Measurements from ENCODE around the gene C10orf120.

Gene C10orf120

DNA sequence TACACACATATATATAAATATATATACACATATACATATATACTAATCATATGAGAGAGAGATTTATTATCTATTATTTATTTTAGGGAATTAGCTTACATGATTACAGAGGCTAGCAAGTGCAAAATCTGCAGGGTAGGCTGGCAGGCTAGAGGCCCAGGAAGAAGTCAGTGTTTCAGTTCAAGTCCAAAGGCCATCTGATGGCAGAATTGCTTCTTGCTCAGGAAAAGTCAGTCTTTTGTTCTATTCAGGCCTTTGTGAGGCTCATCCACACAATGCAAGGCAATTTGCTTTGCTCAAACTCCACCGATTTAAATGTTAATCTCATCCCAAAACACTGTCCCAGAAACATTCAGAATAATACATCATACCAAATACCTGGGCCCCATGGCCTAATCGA, 2.6 kb upstream of the C10orf120 start:
- FAIRE-seq = no peak

DNA sequence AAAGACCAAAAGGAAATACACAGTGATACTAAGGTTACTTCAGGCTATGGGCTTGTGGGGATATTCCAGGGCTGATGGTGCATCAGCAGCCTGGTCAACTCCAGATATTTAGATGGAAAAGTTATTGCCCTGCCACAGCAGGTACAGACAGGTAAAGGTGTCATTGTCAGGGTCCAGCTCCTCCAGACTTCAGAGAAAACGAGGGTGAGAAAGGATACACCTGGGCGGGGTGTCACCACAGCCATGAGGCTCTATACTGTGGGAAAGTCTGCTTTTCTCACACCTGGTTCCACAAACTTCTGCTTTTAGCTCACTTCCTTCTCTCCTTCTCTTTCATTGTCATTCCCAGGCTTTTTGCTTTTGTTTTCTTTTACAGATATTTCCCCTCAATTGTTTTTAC, 2.0 kb upstream of the C10orf120 start:
- no peak for FAIRE-seq

DNA sequence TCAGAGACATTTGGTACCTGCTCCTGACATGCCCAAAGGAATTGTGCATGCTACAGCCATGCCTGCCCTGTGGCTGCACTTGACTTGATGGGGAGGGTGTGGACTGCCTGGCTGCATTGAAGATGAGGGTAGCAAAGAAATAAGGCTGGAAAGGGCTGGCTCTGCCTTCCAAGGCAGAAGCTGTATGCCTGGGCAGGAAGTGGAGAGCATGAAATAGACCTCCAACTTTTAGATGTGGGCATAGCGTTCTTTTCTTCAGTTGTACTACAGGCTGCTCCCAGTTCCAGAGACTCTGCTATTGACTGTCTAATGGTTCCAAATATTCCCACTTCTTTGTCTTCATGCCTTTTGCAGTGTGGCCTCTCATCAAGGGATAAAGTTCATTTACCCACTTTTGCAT, 3.0 kb downstream of the C10orf120 start:
- FAIRE-seq = no peak

DNA sequence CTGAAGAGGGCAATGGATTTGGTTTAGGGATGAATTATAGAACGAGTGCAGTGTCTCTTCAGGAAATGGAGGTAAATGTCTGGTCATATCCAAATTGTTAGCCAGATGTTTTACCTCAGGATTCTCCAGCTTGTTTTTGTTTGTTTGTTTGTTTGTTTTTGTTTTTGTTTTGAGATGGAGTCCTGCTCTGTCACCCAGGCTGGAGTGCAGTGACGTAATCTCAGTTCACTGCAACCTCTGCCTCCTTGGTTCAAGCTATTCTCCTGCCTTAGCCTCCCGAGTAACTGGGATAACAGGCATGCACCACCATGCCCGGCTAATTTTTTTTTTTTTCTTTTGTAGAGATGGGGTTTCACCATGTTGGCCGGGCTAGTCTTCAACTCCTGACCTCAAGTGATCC, 6.9 kb downstream of the C10orf120 start:
- no peak for FAIRE-seq

DNA sequence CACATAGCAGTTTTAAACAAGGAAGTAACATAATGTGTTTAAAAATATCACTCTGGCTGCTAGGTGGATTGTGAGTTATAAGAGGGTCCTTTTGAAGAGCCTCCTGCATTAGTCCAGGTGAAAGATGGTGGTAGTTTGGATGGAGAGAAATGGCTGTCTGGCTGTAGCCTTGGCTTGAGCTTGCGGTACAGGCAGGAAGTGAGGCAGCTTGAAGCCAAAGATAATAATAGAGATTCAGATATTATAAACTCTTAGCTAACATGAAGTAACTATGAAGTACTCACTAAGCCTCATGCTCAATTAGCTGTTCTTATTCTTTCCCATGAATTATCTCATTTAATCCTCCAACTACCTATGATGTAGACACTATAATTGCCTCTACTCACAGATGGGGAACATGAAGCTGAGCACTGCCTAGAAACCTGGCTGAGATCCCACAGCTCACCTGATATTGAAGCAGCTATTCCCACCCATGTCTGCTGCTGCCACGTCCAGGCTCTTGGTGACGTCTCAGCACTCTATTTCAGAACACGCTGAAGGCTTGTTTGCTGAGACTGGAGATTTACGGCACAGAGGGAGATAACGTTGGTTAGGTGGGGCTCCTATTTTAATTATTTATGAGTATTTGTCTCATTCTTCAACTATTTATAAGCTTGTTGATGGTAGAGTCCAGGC, 10.4 kb downstream of the C10orf120 start:
- no peak for FAIRE-seq

DNA sequence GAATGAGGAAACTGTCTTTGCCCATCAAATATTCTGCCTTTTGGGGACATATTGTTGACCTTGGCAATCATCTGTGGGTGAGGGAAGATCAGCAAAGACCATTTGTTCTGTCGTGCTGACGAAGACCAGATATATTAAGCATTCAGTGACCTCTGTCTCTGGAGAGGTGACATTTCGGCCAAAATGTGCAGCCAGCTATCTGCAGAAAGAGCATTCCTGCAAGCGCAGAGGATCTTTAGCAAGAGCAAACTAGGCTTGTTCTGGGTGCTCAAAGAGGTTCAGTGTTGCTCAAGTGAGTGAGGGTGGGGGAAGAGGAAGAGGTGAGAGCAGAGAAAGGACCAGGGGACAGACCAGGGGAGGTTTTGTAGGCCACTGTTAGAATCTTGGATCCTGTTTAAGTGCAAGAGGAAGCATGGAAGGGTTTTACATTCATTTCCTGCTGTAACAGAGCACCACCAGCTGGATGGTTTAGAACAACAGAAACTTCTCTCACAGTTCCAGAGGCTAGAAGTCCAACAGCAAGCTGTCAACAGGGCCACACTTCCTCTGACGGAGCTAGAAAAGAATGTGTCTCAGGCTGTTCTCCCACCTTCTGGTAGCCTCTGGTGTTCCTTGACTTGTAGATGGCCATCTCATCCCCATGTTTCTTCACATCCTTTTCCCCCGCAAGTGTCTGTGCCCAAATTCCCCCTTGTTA, 11.2 kb downstream of the C10orf120 start:
- no peak for FAIRE-seq

DNA sequence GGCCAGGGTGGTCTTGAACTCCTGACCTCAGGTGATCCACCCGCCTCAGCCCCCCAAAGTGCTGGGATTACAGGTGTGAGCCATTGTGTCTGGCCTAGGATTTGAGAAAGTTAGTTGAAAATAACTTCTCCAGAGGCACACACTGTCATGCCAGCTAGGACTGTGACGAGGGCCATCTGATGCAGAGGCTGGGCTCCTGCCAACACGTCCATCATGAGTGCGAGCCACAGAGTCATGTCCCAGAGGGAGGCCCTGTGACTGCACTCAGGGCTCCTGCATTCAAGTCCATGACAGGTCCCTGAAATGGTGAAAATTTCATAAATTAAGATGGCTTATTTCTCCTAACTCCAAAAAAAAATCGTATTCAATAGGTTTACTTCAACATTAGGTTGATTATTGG, 17.1 kb downstream of the C10orf120 start:
- FAIRE-seq = no peak

DNA sequence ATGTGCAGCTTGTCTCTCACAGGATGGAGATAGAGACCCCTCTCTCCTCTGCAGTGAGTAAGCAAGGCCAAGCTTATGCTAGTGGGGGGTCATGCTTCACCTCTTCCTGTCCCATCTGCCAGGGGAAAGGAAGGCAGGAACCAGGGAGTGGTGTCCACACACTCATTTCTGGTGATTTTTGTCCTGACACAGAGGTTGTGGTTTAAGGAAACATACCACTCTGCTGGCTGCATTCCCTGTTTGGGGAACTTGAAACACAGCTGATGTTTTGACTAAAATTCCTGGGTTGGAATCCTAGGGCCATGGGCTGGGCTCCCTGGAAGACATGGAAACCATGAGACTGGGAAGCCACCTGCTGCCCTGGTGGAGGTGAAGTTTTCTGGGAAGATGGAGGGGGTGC, 21.4 kb downstream of the C10orf120 start:
- no peak for FAIRE-seq

DNA sequence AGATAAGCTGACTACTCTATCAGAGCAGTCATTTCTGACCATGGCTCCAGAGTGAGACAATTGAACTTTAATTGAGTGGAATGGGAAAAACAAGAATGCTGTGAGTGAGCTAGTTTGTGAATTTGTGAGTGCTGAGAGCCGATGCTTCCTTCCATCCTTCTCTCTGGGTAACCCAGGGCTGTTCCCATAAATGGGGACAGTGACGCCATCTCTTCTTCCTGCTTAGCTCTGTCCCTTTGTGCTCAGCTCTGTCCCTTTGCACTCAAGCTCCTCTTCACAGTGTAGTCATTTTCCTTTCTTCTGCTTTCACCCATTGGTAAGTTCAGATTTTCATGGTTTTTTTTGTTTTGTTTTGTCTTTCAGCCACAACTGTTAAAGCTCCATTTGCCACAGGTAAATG, 24.4 kb downstream of the C10orf120 start:
- no peak for FAIRE-seq

DNA sequence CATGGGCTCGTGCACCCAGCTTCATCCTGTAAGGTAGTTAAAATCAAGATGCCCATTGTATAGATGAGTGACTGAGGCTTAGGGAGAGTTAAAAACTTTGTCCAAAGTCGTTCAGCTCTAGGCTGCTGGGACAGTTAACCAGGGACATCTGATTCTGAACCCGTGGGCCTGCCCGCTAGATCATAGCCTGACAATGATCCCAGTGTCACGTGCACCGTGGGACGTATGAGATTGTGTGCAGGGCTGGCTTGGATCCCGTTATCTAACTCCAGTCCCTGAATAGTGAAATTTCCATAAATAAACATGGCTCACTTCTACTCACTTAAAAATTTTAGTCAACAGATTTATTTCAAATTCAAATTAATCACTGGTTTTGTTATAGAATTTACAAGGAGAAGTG, 24.9 kb downstream of the C10orf120 start:
- FAIRE-seq = no peak

DNA sequence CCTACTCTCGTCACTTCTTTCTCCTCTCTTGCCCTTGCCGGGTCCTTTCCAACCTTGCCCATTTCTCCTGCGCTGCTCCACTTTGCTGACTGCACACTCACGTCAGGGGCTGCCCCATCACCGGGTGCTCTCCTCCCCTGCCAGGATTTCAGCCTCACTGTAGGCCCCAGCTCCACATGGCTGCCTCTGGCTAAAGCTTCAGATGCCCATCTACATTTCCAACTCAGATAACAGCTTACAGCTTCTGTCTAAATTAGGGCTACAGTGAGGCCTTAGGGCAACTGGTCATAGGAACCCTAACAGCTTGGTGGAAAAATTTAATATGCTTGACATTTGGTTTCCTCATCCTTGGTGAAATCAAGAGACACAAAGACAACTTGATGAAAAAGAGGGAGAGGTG, 25.9 kb downstream of the C10orf120 start:
- FAIRE-seq = no peak

DNA sequence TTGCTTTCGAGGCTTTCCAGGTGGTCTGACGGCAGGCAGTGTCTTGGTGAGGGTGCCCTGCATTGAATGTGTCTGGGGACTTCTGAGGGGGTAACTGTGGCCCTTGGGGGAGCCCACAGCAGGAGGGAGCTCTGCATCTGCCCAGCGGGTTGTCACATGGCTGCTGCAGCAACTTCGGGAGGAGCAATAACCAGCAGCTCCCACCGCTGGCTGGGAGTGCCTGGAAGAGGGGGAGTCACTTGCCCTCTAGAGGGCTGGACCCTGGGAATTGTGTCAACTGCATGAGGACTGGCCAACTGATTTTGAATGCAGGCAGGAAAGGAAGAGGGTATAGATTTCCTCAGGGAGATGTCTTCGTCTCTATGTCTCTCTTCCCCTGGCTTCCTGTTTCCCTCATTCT, 26.4 kb downstream of the C10orf120 start:
- no peak for FAIRE-seq

DNA sequence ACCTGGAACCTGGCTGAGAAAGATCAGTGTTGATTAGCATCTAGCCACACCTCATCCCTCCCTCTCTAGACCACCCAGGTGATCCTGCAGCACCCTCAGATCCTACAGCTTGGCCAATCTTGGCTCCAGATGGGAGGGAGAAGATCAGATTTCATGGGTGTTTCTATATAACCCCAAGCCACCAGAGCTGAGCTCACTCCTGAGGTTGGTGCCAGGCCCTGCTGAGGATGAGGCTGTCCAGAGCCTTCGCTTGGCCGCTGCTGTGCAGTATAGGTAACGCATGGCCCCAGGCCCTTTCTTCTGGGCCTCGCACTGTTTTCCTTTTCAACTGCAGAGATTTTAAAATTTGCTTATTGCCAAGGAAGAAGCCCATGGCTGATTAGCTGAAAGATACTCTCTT, 27.0 kb downstream of the C10orf120 start:
- no peak for FAIRE-seq

DNA sequence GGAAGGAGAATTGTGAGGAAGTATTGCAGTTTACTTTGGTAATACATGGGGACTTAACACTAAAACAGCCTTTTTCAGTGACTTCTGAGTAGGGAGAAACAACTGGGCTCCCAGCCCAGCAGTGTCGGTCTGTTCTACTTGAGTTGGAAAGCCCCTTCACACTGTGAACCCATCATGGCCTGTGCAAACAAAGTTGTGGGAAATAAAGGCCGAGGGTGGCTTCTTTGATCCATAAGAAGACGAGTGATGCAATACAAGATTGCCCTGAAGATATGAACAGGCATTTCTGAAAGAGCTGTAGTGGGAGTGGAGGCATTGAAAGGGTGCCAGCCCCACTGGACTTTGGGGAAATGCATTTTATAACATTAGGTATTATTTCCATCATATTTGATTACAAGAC, 28.3 kb downstream of the C10orf120 start:
- no peak for FAIRE-seq

DNA sequence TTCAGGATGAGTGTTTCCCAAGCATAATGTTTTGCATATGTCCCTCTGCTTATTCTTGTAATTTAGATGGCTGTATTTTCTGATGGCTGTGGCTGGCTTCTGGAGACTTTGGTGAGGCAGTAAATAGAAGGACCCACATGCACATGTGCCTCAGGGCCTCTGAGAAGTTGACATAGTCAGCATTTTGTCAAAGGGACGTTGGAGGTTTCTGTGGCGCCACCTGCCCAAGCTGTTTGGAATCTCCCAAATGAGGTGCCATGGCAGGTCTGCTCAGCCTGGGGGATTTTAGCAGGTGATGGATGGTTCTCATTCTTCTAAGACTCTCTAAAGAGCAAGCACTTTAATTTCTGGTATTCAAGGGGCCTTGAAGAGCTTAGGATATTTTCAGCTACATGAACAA, 29.8 kb downstream of the C10orf120 start:
- no peak for FAIRE-seq

DNA sequence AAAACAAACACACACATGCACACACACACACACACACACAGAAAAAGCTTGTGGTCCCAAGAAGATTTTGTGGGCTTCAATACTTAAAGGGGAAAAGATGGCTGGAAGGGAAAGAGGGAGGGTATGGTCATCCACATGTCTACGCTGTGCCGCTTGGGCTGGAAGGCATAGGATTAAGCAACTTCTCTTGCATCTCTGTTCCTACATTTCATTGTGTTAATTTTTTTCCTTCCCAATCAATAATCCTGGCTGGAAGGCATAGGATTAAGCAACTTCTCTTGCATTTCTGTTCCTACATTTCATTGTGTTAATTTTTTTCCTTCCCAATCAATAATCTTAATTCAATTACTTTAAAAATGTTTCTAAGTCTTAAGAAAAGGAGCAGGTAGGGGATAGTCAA, 30.6 kb downstream of the C10orf120 start:
- no peak for FAIRE-seq

DNA sequence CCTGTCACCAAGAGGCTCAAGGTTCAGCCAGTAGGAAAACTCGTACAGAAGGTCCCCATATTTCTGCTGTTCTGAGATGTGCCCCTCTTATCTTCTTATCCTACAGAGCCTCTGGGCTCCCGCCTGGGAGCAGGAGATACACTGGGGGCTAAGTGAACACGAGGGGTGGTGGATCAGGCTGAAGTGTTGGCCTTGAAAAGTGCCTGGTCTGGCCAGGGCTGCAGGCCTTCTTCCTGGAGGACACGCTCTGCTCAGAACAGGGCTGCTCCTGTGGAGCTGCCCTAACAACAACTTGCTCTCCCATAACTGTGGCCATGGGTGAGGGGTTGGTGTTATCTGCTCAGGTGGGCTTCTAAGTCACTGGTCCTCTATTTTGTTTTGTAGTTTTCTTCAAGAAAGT, 33.7 kb downstream of the C10orf120 start:
- FAIRE-seq = no peak

DNA sequence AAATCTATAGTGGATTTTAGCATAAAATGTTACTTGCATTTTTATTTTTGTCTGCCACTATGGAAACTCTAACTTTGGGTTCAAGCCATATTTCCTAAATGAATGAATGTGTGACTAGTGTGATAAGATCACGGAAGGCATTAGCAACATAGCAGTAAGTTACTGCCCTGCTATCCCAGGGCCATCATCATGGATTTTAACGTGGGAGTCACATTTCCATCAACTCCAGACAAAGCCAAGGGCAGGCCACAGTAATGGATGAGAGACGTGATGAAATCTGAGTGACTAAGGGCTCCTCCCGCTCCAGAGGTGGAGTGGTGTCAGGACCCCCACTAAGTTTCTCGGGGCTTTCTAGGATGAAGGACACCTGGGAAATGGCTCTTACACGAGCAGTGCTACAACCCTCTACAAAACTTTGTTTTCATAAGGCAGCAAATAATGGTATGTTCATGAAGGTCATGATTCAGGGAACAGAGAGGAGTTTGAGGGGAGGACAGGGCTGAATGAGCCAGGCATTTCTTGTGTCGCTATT, 34.3 kb downstream of the C10orf120 start:
- no peak for FAIRE-seq

DNA sequence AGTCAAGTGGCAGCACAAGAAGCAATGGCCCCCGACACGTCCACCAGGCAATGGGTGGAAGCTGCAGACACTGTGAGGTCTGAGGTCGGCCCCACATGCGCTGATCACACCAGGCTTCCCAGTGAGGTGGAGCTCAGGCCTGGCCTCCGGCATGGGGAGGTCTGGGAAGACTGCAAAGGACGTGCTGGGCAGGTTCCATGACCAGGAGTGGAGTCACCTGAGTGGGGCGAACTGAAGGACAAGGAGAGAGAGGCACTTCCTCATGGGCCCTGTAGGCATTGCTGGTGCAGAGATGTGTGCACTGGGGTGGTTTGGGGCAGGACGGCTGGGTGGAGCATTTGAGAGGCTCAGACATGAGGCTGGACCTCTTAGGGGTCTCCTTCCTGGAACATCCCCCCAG, 35.1 kb downstream of the C10orf120 start:
- no peak for FAIRE-seq

DNA sequence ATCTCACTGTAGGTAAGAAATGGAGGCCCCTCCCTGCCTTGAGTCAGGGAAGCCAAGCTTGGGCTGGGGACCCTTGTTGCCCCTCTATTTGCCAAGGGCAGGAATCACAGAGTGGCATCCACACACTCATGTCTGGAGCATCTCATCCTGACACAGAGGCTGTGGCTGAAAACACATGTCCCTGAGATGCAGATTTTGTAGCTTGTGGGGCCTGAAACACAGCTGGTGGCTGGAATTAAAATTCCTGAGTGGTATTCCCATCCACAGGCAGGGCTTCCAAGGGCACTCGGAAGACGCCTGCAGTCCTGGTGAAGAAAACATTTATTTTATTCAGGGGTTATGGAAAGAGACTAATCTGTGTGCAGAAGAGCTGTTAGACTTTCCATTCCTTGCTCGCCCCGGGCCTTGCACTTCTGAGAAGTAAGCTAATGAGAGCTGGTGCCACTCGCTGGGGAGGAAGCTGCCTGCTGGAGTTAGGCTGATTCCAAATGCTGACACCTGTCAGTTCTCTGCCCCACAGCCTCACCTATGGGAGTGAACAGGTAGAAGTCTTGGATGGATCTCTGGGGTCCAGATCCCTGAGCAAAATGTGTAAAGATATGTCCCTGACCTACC, 36.0 kb downstream of the C10orf120 start:
- no peak for FAIRE-seq

DNA sequence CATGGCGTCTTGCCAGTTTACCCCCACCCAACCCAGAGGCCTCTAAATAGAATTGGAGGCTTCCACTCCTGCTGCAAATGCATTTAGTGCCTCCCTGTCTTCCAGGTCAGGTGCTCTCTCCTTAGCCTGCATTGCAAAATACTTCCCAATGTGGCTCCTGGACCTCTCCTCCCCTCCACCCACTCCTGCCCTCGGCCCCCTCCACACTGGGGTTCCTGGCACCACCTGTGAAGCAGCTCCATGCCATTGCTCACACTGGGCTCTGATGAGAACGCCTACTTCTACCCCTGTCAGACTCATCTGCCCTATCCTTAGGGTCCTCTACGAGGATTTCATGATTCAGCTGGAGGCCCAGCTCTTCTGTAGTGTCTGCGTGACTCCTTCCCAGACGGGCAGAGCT, 37.4 kb downstream of the C10orf120 start:
- FAIRE-seq = no peak

DNA sequence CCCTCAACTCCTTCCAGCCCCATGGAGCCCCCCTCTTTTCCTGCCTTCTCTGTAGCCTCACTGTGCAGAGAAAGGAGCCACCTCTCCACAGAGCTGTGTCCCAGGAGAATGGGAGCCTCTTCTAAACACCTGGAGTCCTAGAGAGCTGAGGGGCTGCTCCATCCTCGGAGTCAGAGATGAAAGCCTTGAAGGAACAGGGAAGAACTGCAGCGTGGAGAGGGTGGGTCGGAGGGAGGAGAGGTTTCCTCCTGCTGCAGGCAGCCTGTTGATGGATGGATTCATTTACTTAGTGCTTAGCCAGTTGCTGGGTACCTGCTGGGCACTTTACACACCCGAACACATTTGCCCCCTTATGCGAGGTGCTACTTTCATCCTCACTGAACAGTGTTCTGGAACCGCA, 39.0 kb downstream of the C10orf120 start:
- no peak for FAIRE-seq

DNA sequence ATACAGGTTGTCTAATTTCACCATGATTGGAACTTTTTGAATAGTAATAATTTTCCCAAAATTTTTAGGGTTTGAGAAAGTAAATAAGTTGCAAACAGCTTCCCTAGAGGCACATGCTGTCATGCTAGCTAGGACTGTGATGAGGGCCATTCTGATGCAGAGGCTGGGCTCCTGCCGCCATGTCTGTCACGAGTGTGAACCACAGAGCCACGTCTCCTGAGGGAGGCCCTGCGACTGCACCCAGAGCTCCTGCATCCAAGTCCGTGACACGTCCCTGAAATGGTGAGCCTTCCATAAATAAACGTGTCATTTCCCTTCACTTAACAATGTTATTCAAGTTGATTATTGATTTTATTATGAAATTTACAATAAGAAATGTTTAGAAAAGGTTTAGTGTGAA, 40.0 kb downstream of the C10orf120 start:
- FAIRE-seq = no peak

DNA sequence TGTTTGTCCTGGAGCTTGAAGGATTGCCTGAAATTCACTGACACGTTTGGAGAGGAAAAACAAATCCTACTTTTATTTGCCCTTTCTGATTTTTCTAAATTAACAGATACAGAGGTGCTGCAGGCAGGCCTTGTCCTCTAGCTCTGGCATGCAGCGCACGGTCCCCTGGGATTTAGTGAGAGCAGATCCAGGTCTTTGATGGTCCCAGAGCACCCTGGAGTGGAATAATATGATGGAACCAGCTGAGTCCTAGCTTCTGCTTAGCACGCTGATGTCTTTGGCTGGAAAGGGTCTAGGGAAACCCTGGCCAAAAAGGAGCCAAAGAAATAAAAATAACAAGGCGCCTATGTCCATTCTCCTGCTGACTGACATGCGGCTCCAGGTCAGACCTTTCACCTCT, 40.5 kb downstream of the C10orf120 start:
- FAIRE-seq = no peak
